ENCODE data around the gene C2CD3. TPM values are rescaled to one million over a fixed set of nuclear protein-coding genes. Genes with fewer than 3 reads are reported as not detected.

C2CD3 gene
- total and polyA plus RNA-seq, 2 of the 4 experiments (the other 2 are of a cell fraction): 11.1 to 19.2 TPM

DNA sequence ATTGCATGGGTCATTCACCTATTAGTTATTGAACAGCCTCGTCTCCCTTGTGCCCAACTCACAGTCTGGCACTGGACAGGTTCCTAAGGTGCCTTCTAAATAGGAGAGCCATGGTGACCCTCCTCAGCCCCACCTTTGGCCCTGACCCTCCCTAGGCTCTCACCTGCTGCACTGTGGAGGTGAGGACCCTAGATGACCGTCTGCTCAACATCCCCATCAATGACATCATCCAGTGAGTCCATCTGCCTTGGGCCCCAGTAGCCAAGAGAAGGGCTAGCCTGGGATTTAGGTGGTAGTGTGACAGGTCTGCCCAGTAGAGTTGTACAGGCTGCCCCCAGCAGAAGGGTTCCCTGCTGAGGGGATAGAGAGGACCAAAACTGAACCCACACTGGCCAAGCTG is 201.7 kb downstream of the C2CD3 start:
- no peak overlapping the region for H2AK5ac ChIP-seq (ENCODE audit: low read depth, low read length)
- H4K5ac ChIP-seq (ENCODE audit: low read depth, low read length): no peak overlapping the region
- no peak overlapping the region for H3K18ac ChIP-seq (ENCODE audit: low read depth, low read length)
- intact Hi-C loops (cut with micrococcal nuclease) (no loop called here), dilution Hi-C loops (cut with HindIII; ENCODE audit: low sequenced_read_pairs, unreplicated experiment) (no loop called here), in situ Hi-C loops (cut with MboI; ENCODE audit: low sequenced_read_pairs) (loop anchor here (10.0 kb wide), 1 partner anchor 476 kb away; no protein-coding TSS in a partner anchor)
- no peaks in the 10 kb centered on the region for H4K20me1 ChIP-seq (ENCODE audit: insufficient read depth, low read length)
- H2BK20ac ChIP-seq (ENCODE audit: low read depth, low read length): no peak overlapping the region
- no peak overlapping the region for H3K56ac ChIP-seq (ENCODE audit: extremely low read depth, insufficient read depth, low read length)
- no CpG with 5 or more reads among the region's 2 CpGs for WGBS, 2 experiments (ENCODE audit: extremely low coverage in 2 of 2, insufficient read length in 1 of 2)
- ATAC-seq (ENCODE audit: low read depth) (no peak), DNase-seq (no peak)
- no peak overlapping the region for H2BK15ac ChIP-seq (ENCODE audit: low read depth, low read length)
- no peak overlapping the region for H4K8ac ChIP-seq (ENCODE audit: low read depth in 2 of 2, low read length in 2 of 2)
- H2AFZ ChIP-seq (replicated peaks; ENCODE audit: low read length, poor library complexity): no peak overlapping the region
- no peak overlapping the region for H3K4ac ChIP-seq (ENCODE audit: low read depth, low read length)
- ChIA-PET POLR2A (ENCODE audit: unreplicated experiment) (no interaction called here), CTCF (no interaction called here)
- no peaks in the 10 kb centered on the region for H3K36me3 ChIP-seq (ENCODE audit: control insufficient read depth, insufficient read depth, low read length)
- no peak overlapping the region for H2AK9ac ChIP-seq (replicated peaks; ENCODE audit: low read depth, low read length, poor library complexity)
- no peaks in the 10 kb centered on the region for H3K4me1 ChIP-seq (ENCODE audit: control insufficient read depth, insufficient read depth, low read length)
- H3K79me1 ChIP-seq (ENCODE audit: low read depth in 1 of 2, low read length in 2 of 2): no peaks in the 10 kb centered on the region
- no peaks in the 10 kb centered on the region for H3K27me3 ChIP-seq (ENCODE audit: control insufficient read depth, insufficient read depth, low read length)
- BruUV-seq (replicated peaks): no TSS peak
- H2BK5ac ChIP-seq (ENCODE audit: low read depth, low read length, poor library complexity, severe bottlenecking): no peak overlapping the region
- no peak overlapping the region for H2BK120ac ChIP-seq (ENCODE audit: low read depth, low read length)
- H3K9me1 ChIP-seq (ENCODE audit: insufficient read depth, low read length): no peaks in the 10 kb centered on the region
- H3K14ac ChIP-seq (replicated peaks; ENCODE audit: low read depth, low read length): no peak overlapping the region
- no peak overlapping the region for H3K4me2 ChIP-seq (ENCODE audit: low read depth, low read length)
- no peak overlapping the region for H3K4me3 ChIP-seq (ENCODE audit: insufficient read depth, low read depth, low read length)
- no peak overlapping the region for H4K91ac ChIP-seq (ENCODE audit: insufficient read depth, low read depth, low read length)
- TF ChIP-seq CHD1 (IDR thresholded peaks at IDR 0.05; ENCODE audit: low read depth, low read length) (no peak), FOS (IDR thresholded peaks at IDR 0.05; ENCODE audit: low read depth, low read length) (no peak), MXI1 (IDR thresholded peaks at IDR 0.05; ENCODE audit: borderline replicate concordance, low read depth, low read length) (no peak), MAZ (IDR thresholded peaks at IDR 0.05; ENCODE audit: borderline replicate concordance, low read depth, low read length) (no peak), CTCF (conservative IDR thresholded peaks at IDR 0.05; ENCODE audit: low read depth, low read length) (no peak), MAFK (IDR thresholded peaks at IDR 0.05; ENCODE audit: low read depth, low read length) (no peak), USF2 (IDR thresholded peaks at IDR 0.05; ENCODE audit: low read depth, low read length) (no peak), BHLHE40 (IDR thresholded peaks at IDR 0.05; ENCODE audit: low read depth, low read length) (no peak), RCOR1 (IDR thresholded peaks at IDR 0.05; ENCODE audit: insufficient replicate concordance, low read length) (no peak), POLR2A (IDR thresholded peaks at IDR 0.05; ENCODE audit: low read depth, low read length) (no peak), RAD21 (IDR thresholded peaks at IDR 0.05; ENCODE audit: low read length) (no peak), RFX5 (IDR thresholded peaks at IDR 0.05; ENCODE audit: low read depth, low read length) (no peak), CEBPB (IDR thresholded peaks at IDR 0.05; ENCODE audit: low read depth, low read length) (no peak), ELK1 (IDR thresholded peaks at IDR 0.05; ENCODE audit: borderline replicate concordance, low read depth, low read length) (no peak), NFE2L2 (IDR thresholded peaks at IDR 0.05; ENCODE audit: low read depth, low read length) (no peak), SMC3 (IDR thresholded peaks at IDR 0.05; ENCODE audit: low read depth, low read length) (no peak)
- no peaks in the 10 kb centered on the region for H3K9me3 ChIP-seq (ENCODE audit: control insufficient read depth, insufficient read depth, low read length)
- no peak overlapping the region for H3K27ac ChIP-seq (ENCODE audit: insufficient read depth, low read length)
- no peak overlapping the region for H3K9ac ChIP-seq (ENCODE audit: low read depth, low read length)
- H3K23ac ChIP-seq (ENCODE audit: low read depth, low read length): no peak overlapping the region
